Measurements from ENCODE around the gene SAP30BP.

Gene SAP30BP

GRCh38 chr17:75691801-75692626 is 24.9 kb downstream of the SAP30BP start:
- TF ChIP-seq, protein P1, sequence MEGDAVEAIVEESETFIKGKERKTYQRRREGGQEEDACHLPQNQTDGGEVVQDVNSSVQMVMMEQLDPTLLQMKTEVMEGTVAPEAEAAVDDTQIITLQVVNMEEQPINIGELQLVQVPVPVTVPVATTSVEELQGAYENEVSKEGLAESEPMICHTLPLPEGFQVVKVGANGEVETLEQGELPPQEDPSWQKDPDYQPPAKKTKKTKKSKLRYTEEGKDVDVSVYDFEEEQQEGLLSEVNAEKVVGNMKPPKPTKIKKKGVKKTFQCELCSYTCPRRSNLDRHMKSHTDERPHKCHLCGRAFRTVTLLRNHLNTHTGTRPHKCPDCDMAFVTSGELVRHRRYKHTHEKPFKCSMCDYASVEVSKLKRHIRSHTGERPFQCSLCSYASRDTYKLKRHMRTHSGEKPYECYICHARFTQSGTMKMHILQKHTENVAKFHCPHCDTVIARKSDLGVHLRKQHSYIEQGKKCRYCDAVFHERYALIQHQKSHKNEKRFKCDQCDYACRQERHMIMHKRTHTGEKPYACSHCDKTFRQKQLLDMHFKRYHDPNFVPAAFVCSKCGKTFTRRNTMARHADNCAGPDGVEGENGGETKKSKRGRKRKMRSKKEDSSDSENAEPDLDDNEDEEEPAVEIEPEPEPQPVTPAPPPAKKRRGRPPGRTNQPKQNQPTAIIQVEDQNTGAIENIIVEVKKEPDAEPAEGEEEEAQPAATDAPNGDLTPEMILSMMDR (conservative IDR thresholded peaks at IDR 0.05; ENCODE audit: control insufficient read depth, insufficient read depth, low read depth, low read length), result no peak
- no peak overlapping the region for H3K4me3 ChIP-seq (ENCODE audit: control insufficient read depth, low read depth, low read length)
- no peak for DNase-seq (ENCODE audit: low read depth)

- TF ChIP-seq, protein P1 (conservative IDR thresholded peaks at IDR 0.05; ENCODE audit: control insufficient read depth, insufficient read depth, low read depth, low read length), result no peak
- DNase-seq (ENCODE audit: low read depth), result no peak
- H3K4me3 ChIP-seq (ENCODE audit: control insufficient read depth, low read depth, low read length), result no peak overlapping the region
Measured at GRCh38 chr17:75692976-75693375, 25.8 kb downstream of the SAP30BP start.

GRCh38 chr17:75693500-75694481 is 26.7 kb downstream of the SAP30BP start:
- peak; percentile 38 for DNase-seq (ENCODE audit: low read depth)
- TF ChIP-seq, protein P1 (conservative IDR thresholded peaks at IDR 0.05; ENCODE audit: control insufficient read depth, insufficient read depth, low read depth, low read length), result no peak
- H3K4me3 ChIP-seq (ENCODE audit: control insufficient read depth, low read depth, low read length), result no peak overlapping the region

GRCh38 chr17:75694536-75694935 is 27.4 kb downstream of the SAP30BP start:
- TF ChIP-seq, protein P1 (conservative IDR thresholded peaks at IDR 0.05; ENCODE audit: control insufficient read depth, insufficient read depth, low read depth, low read length), result no peak
- H3K4me3 ChIP-seq (ENCODE audit: control insufficient read depth, low read depth, low read length), result no peak overlapping the region
- DNase-seq (ENCODE audit: low read depth), result no peak

- DNase-seq (ENCODE audit: low read depth), result peak; percentile 75
- TF ChIP-seq, protein P1 (conservative IDR thresholded peaks at IDR 0.05; ENCODE audit: control insufficient read depth, insufficient read depth, low read depth, low read length), result no peak
- H3K4me3 ChIP-seq (ENCODE audit: control insufficient read depth, low read depth, low read length), result no peak overlapping the region
Measured at GRCh38 chr17:75695141-75695829, 28.1 kb downstream of the SAP30BP start.

- no peak for DNase-seq (ENCODE audit: low read depth)
- TF ChIP-seq, protein P1 (conservative IDR thresholded peaks at IDR 0.05; ENCODE audit: control insufficient read depth, insufficient read depth, low read depth, low read length), result no peak
- H3K4me3 ChIP-seq (ENCODE audit: control insufficient read depth, low read depth, low read length), result no peak overlapping the region
Measured at GRCh38 chr17:75695830-75696271, 28.7 kb downstream of the SAP30BP start.

Measured in fibroblast of mammary gland (primary cell).